CD4-positive, alpha-beta memory T cell (primary cell): ENCODE data around the gene AKNA. TPM values are rescaled to one million over a fixed set of nuclear protein-coding genes. Genes with fewer than 3 reads are reported as not detected.

ENCODE experiments used
- CTCF ChIA-PET: fragments of 350-600 bp; sonication (Branson Sonifier 250); formaldehyde crosslinking; loops from one replicate; lab custom pipeline; 2021; ENCODE audit warnings: inconsistent platforms; ENCODE audit not compliant: partially characterized antibody; lab: Charles Lee
- POLR2A ChIA-PET: fragments of 350-600 bp; sonication (Branson Sonifier 250); formaldehyde crosslinking; loops from one replicate; lab custom pipeline; 2021; ENCODE audit not compliant: partially characterized antibody; lab: Charles Lee
- DNase-seq, 5 donors: peaks; one replicate each; pipeline versions ENCODE4 v3.0.0 to v3.0.0-alpha.2; 2020 to 2022; ENCODE audit warnings: mixed read lengths in 1 of 5
- H3K27ac ChIP-seq: one replicate; pipeline ENCODE4 v1.7.0; 2013; ENCODE audit warnings: low read depth, low read length
- H3K27me3 ChIP-seq: 2 replicates; pipeline ENCODE4 v1.7.0; 2013; ENCODE audit warnings: mild to moderate bottlenecking, low read length, moderate library complexity; ENCODE audit not compliant: insufficient read depth
- H3K36me3 ChIP-seq: 2 replicates; pipeline ENCODE4 v1.7.0; 2013; ENCODE audit warnings: mild to moderate bottlenecking, low read length, moderate library complexity; ENCODE audit not compliant: insufficient read depth
- H3K4me1 ChIP-seq: 2 replicates; pipeline ENCODE4 v1.7.0; 2013; ENCODE audit warnings: mild to moderate bottlenecking, low read length, moderate library complexity; ENCODE audit not compliant: insufficient read depth
- H3K4me3 ChIP-seq, 2 donors: one replicate each; pipeline ENCODE4 v1.7.0; 2013; ENCODE audit warnings: low read length in 2 of 2, mild to moderate bottlenecking in 1 of 2
- H3K9me3 ChIP-seq, 2 donors: one replicate each; pipeline ENCODE4 v1.7.0; 2013; ENCODE audit warnings: low read length in 2 of 2, control low read depth in 1 of 2; ENCODE audit not compliant: control insufficient read depth in 1 of 2
- H3K27ac Mint-ChIP-seq, 7 donors: one replicate each; pipeline ENCODE4 v1.8.0; 2020 to 2021; ENCODE audit warnings: mixed read lengths in 7 of 7, mild to moderate bottlenecking in 6 of 7, inconsistent platforms in 3 of 7, moderate library complexity in 3 of 7
- H3K27me3 Mint-ChIP-seq, 2 donors: one replicate each; pipeline ENCODE4 v1.8.0; 2020 to 2021; ENCODE audit warnings: mixed read lengths in 2 of 2
- H3K36me3 Mint-ChIP-seq, 2 donors: one replicate each; pipeline ENCODE4 v1.8.0; 2020 to 2021; ENCODE audit warnings: mixed read lengths in 2 of 2, inconsistent platforms in 1 of 2, mild to moderate bottlenecking in 1 of 2
- H3K4me1 Mint-ChIP-seq, 4 donors: one replicate each; pipeline ENCODE4 v1.8.0; 2020 to 2021; ENCODE audit warnings: mixed read lengths in 4 of 4, mild to moderate bottlenecking in 1 of 4
- H3K4me3 Mint-ChIP-seq, 8 donors: one replicate each; pipeline ENCODE4 v1.8.0; 2020 to 2021; ENCODE audit warnings: mixed read lengths in 8 of 8, mild to moderate bottlenecking in 7 of 8, moderate library complexity in 6 of 8, inconsistent platforms in 3 of 8
- H3K9me3 Mint-ChIP-seq, 8 donors: one replicate each; pipeline ENCODE4 v1.8.0; 2020 to 2021; ENCODE audit warnings: mixed read lengths in 8 of 8, mild to moderate bottlenecking in 5 of 8, inconsistent platforms in 3 of 8, moderate library complexity in 1 of 8
- intact Hi-C: fragments of 100-400 bp; cut with micrococcal nuclease; formaldehyde crosslinking; loops from one replicate; pipeline ENCODE4 v1.15.1; 2023
- polyA plus RNA-seq, 2 donors: library from polyadenylated mRNA; unstranded; fragments of 300-500 nt; fragmentation: Illumina TruSeq; gene quantifications; one replicate each; pipeline ENCODE4 v1.2.3, GENCODE V29; 2021
- total RNA-seq, 2 experiments: library from RNA; stranded (reverse); gene quantifications; one replicate each; pipeline ENCODE4 v1.2.3, GENCODE V29; 2021

Gene AKNA
- total and polyA plus RNA-seq, 4 experiments from 2014 or later: 1.9 to 375 (median 205) TPM

DNA sequence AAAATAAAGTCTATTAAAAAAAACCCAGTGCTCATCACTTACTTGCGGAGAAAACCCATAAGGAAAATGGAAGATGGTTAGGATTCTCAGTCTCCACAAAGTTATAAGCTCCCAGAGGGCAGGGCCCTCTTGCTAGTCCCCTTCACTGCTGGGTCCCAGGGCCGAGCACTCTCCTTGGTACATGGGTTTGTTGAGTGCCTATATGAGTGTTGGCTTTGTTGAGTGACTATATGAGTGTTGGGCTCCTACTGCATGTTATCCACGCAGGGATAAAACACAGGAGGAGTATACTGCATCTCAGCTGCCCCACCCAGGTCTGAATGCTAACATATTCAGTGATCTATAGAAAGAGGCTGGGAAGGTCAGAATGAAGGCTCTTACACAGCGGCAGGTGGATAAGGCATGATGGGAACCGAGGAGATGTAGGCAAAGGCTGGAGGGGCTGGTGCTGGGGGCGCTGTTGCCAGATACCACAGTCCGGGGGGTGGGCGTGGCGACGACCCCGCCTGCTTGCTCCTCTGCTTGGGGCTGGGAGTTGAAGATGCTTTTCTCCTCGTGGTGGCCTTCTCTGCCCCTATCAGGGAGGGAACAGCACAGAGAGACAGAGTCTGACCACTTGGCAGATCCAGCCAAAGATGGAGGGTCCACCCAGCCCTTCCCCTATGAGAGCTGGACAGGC is 46.5 kb downstream of the AKNA start:
- no peaks in the 10 kb centered on the region for H3K4me1 ChIP-seq
- Mint-ChIP-seq H3K27ac (peak overlapping the region in 5 of 7 donors; percentile 10 to 59 (median 19)), H3K36me3 (peaks cover 84 to 94% of the 10 kb centered on the region in 2 donors), H3K4me1 (peaks cover 9 to 31% (median 14%) of the 10 kb centered on the region in 4 donors), H3K4me3 (no peak overlapping the region), H3K9me3 (no peaks in the 10 kb centered on the region), H3K27me3 (no peaks in the 10 kb centered on the region)
- no peaks in the 10 kb centered on the region for H3K9me3 ChIP-seq
- ChIA-PET CTCF (interaction anchor here (0.7 to 6.9 kb wide), 6 partner anchors 37 to 66 kb away, joined by 3 to 55 read pairs (median 9); partner anchors contain the start of gene AKNA), POLR2A (interaction anchor here (1.1 to 37.6 kb wide), 5 partner anchors 13 to 250 kb away, joined by 4 to 1614 read pairs (median 6); partner anchors contain the start of gene AKNA)
- no peak for DNase-seq
- H3K27me3 ChIP-seq: no peaks in the 10 kb centered on the region
- no peak overlapping the region for H3K4me3 ChIP-seq
- H3K36me3 ChIP-seq: peaks cover 92% of the 10 kb centered on the region
- intact Hi-C loops: loop anchor here (10.0 kb wide), 1 partner anchor 254 kb away; no protein-coding TSS in a partner anchor
- no peak overlapping the region for H3K27ac ChIP-seq

DNA sequence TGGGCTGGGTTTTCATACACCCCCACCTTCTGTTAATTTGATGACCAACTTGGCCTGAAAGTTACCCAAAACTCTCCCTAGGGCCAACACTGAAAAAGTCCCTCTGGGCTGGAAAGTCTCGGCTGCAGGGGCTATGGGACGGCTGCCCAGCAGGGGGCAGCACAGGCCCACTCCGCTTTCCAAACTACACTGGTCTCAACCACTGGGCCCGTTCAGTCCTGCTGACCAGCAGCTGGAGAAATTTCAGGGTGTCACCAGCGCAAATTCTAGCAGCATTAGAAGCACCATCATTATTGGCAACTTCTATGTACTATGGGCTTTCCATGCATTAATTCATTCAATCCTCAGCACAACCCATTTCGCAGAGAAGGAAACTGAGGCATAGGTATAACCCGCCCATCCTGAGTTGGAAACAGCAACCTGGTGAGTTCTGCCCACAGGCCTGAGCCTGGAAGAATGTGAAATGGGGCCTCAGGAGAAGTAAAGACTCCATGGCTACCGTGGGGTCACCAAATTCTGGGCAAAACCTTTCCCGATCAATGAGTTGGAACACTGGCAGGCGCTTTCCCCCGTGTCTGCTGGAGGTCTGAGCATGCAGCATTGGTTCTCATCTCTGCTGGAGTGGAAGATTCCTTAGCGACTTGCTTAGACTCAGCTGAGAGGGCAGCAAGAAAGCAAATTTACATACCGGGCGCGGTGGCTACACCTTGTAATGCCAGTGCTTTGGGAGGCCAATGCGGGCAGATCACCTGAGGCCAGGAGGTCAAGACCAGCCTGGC is 48.5 kb downstream of the AKNA start:
- POLR2A ChIA-PET: interaction anchor here (1.0 to 37.6 kb wide), 6 partner anchors 17 to 253 kb away, joined by 3 to 1614 read pairs (median 4); partner anchors contain the start of gene AKNA
- Mint-ChIP-seq H3K36me3 (peaks cover 80 to 90% of the 10 kb centered on the region in 2 donors), H3K27me3 (no peaks in the 10 kb centered on the region), H3K27ac (peak overlapping the region in 6 of 7 donors; percentile 36 to 73 (median 64)), H3K9me3 (no peaks in the 10 kb centered on the region), H3K4me1 (peaks cover 8 to 30% (median 14%) of the 10 kb centered on the region in 4 donors), H3K4me3 (no peak overlapping the region)
- H3K4me3 ChIP-seq: no peak overlapping the region
- CTCF ChIA-PET: interaction anchor here (0.8 to 6.9 kb wide), 23 partner anchors 8 to 314 kb away, joined by 3 to 55 read pairs (median 4); partner anchors contain the start of gene AKNA
- intact Hi-C loops: loop anchor here (1.0 to 10.0 kb wide), 4 partner anchors 49 to 314 kb away; partner anchors contain the start of gene WHRN
- H3K27ac ChIP-seq: no peak overlapping the region
- no peaks in the 10 kb centered on the region for H3K9me3 ChIP-seq
- H3K27me3 ChIP-seq: no peaks in the 10 kb centered on the region
- no peaks in the 10 kb centered on the region for H3K4me1 ChIP-seq
- H3K36me3 ChIP-seq: peaks cover 82% of the 10 kb centered on the region
- DNase-seq: peak in 4 of 5 donors; percentile 36 to 49 (median 42)

DNA sequence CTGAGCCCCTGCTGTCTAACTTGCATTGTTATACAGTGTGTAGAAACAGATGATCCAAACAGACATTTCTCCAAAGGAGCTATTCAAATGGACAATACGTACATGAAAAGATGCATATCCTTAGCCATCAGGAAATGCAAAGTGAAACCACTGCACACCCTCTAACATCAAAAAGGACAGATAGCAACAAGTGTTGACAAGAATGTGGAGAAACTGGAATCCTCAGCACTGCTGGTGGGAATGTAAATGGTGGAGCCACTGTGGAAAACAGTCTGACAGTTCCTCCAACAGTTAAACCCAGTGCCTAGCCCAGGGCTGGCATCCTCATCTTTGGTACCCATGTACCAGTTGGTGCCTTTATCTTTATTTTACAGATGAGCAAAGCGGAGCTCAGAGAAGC is 49.6 kb downstream of the AKNA start:
- H3K27me3 ChIP-seq: no peaks in the 10 kb centered on the region
- H3K27ac ChIP-seq: no peak overlapping the region
- Mint-ChIP-seq H3K27me3 (no peaks in the 10 kb centered on the region), H3K4me3 (no peak overlapping the region), H3K27ac (peak overlapping the region in 2 of 7 donors; percentile 29 to 50), H3K4me1 (peaks cover 6 to 23% (median 10%) of the 10 kb centered on the region in 4 donors), H3K36me3 (peaks cover 68 to 78% of the 10 kb centered on the region in 2 donors), H3K9me3 (peaks cover 0 to 2% (median 0%) of the 10 kb centered on the region in 8 donors)
- no peak for DNase-seq
- intact Hi-C loops: loop anchor here (10.0 kb wide), 1 partner anchor 167 kb away; the partner anchor contains the start of gene WHRN
- H3K4me3 ChIP-seq: no peak overlapping the region
- H3K4me1 ChIP-seq: no peaks in the 10 kb centered on the region
- ChIA-PET POLR2A (interaction anchor here (1.3 to 37.6 kb wide), 3 partner anchors 27 to 55 kb away, joined by 3 to 1614 read pairs (median 4); partner anchors contain the start of gene AKNA), CTCF (interaction anchor here (0.9 to 6.9 kb wide), 17 partner anchors 9 to 315 kb away, joined by 3 to 55 read pairs (median 5); partner anchors contain the start of gene AKNA)
- peaks cover 71% of the 10 kb centered on the region for H3K36me3 ChIP-seq
- no peaks in the 10 kb centered on the region for H3K9me3 ChIP-seq

DNA sequence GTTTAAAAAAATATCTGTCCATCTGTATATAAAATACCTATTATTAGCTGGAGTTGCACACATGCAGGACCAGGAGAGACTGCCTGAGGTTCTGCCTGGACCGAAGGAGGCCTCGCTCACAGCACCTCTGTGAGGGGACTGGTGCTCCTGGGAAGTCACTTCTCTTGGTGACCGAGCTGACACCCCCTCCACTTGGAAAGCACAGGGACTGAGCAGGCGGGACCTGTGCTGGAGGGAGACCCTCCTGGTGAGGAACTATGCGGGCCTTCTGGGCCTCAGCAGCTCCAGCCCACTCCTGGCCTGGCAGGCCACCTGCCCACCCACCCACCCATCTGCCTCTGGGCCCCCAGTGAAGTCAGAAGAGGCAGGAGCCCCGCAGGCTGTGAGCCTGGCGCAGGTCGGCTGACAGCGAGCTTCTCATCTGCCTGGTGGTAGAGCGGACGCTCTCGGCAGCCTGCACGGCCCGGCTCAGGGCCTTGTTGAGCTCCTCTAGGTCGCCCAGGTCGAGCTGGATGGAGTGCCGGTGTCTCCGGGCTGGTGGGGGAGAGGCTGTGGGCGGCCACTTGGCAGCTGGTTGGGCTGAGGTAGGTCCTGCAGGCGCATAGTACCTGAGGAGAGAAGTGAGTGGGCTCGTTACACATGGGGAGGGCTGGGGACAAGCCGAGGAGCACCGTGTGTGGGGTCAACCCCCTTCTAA is 50.9 kb downstream of the AKNA start:
- Histone ChIP-seq H3K27ac (no peak overlapping the region), H3K4me3 (no peak overlapping the region), H3K27me3 (no peaks in the 10 kb centered on the region), H3K36me3 (peaks cover 59% of the 10 kb centered on the region), H3K4me1 (no peaks in the 10 kb centered on the region), H3K9me3 (no peaks in the 10 kb centered on the region)
- CTCF ChIA-PET: interaction anchor here (0.7 to 6.9 kb wide), 7 partner anchors 10 to 316 kb away, joined by 3 to 55 read pairs (median 4); no protein-coding TSS in a partner anchor
- H3K4me3 Mint-ChIP-seq: no peak overlapping the region
- intact Hi-C loops: loop anchor here (10.0 kb wide), 1 partner anchor 168 kb away; the partner anchor contains the start of gene WHRN
- no peak for DNase-seq
- POLR2A ChIA-PET: interaction anchor here (0.9 to 2.0 kb wide), 5 partner anchors 31 to 67 kb away, joined by 3 to 14 read pairs (median 7); partner anchors contain the start of gene AKNA
- H3K27ac Mint-ChIP-seq: peak overlapping the region in 2 of 7 donors; percentile 21 to 29
- H3K36me3 Mint-ChIP-seq: peaks cover 61 to 68% of the 10 kb centered on the region in 2 donors
- H3K4me1 Mint-ChIP-seq: peaks cover 10 to 28% (median 13%) of the 10 kb centered on the region in 4 donors
- H3K9me3 Mint-ChIP-seq: peaks cover 0 to 2% (median 0%) of the 10 kb centered on the region in 8 donors
- no peaks in the 10 kb centered on the region for H3K27me3 Mint-ChIP-seq

DNA sequence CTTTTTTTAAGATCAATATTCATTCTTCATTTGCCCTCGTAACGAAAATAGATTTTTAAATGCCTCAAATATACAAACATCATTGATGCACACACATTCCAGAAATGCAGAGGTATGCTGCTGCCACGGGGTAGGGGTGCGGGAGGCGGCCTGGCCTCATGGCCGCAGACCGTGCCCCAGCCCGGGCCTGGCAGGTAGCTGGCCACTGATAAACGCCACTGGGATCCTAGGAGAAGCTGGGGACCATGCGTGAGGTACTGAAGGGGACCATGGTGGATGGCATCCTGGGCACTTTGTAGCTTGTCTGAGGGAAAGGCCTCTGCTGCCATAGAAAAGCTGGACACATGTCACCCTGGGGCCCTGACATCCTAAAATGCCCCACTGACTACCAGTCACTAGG is 51.6 kb downstream of the AKNA start:
- intact Hi-C loops: loop anchor here (10.0 kb wide), 1 partner anchor 169 kb away; the partner anchor contains the start of gene WHRN
- Histone ChIP-seq H3K36me3 (peaks cover 52% of the 10 kb centered on the region), H3K9me3 (no peaks in the 10 kb centered on the region), H3K27ac (no peak overlapping the region), H3K4me1 (no peaks in the 10 kb centered on the region), H3K27me3 (no peaks in the 10 kb centered on the region), H3K4me3 (no peak overlapping the region)
- Mint-ChIP-seq H3K9me3 (peaks cover 0 to 2% (median 0%) of the 10 kb centered on the region in 8 donors), H3K36me3 (peaks cover 54 to 61% of the 10 kb centered on the region in 2 donors), H3K27ac (peak overlapping the region in 1 of 7 donors; percentile 21), H3K4me1 (peaks cover 10 to 30% (median 13%) of the 10 kb centered on the region in 4 donors), H3K27me3 (no peaks in the 10 kb centered on the region), H3K4me3 (no peak overlapping the region)
- ChIA-PET CTCF (interaction anchor here (0.9 to 6.9 kb wide), 5 partner anchors 11 to 317 kb away, joined by 3 to 55 read pairs (median 4); no protein-coding TSS in a partner anchor), POLR2A (interaction anchor here (0.9 to 2.0 kb wide), 4 partner anchors 31 to 52 kb away, joined by 3 to 14 read pairs (median 9); partner anchors contain the start of gene AKNA)
- DNase-seq: no peak

DNA sequence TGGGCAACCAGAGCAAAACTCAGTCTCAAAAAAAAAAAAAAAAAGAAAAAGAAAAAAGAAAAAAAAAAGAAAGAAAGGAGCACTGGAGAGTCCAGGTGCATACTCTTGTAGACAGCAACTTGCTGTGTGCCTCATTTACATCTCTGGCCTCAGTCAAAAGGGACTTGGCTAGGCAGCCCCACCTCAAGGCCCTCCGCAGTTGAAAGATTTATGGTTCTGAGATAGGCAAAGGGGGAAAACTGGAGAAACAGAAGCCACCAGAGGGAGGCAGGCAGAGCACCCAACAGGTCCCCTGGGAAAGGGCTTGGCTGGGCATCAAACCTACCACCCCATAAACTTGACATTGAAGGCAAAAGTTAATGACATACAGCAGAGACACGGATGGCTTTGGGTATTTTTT is 52.0 kb downstream of the AKNA start:
- Histone ChIP-seq H3K36me3 (peaks cover 48% of the 10 kb centered on the region), H3K27me3 (no peaks in the 10 kb centered on the region), H3K27ac (no peak overlapping the region), H3K4me3 (no peak overlapping the region), H3K9me3 (no peaks in the 10 kb centered on the region), H3K4me1 (no peaks in the 10 kb centered on the region)
- no peak for DNase-seq
- intact Hi-C loops: loop anchor here (10.0 kb wide), 1 partner anchor 169 kb away; the partner anchor contains the start of gene WHRN
- Mint-ChIP-seq H3K36me3 (peaks cover 50 to 57% of the 10 kb centered on the region in 2 donors), H3K4me3 (no peak overlapping the region), H3K27ac (peak overlapping the region in 2 of 7 donors; percentile 7 to 21), H3K27me3 (no peaks in the 10 kb centered on the region), H3K9me3 (peaks cover 0 to 3% (median 0%) of the 10 kb centered on the region in 8 donors), H3K4me1 (peaks cover 12 to 34% (median 15%) of the 10 kb centered on the region in 4 donors)
- ChIA-PET CTCF (interaction anchor here (0.9 to 6.9 kb wide), 3 partner anchors 11 to 318 kb away, joined by 3 to 55 read pairs (median 4); no protein-coding TSS in a partner anchor), POLR2A (interaction anchor here (0.9 to 2.0 kb wide), 4 partner anchors 32 to 52 kb away, joined by 3 to 14 read pairs (median 9); partner anchors contain the start of gene AKNA)
